DND-41 (cell line): ENCODE measurements around the gene SLC25A41.
A peak's percentile ranks its signal among the peaks of the same experiment; 100 is the strongest.

Experiments used
- ATAC-seq: fragments of 200-7000 bp; cut with Tn5 transposase; 3 replicates; pipeline ENCODE4 v1.9.1; 2021; ENCODE audit warnings: low read depth; ENCODE audit not compliant: insufficient read depth
- DNase-seq: peaks from one replicate; pipeline ENCODE4 v3.0.0-alpha.2; 2020
- H2AFZ ChIP-seq: 2 replicates; pipeline ENCODE4 v1.6.0; 2012; ENCODE audit warnings: low read depth, low read length
- H3K27ac ChIP-seq: 2 replicates; pipeline ENCODE4 v1.5.1; 2012; ENCODE audit warnings: low read length, inconsistent platforms
- H3K27me3 ChIP-seq: fragments of 200-600 bp; sonication (generic); 2 replicates; pipeline ENCODE4 v1.6.0; 2012; ENCODE audit warnings: low read length, mild to moderate bottlenecking, inconsistent platforms; ENCODE audit not compliant: insufficient read depth, poor library complexity
- H3K36me3 ChIP-seq: 2 replicates; pipeline ENCODE4 v1.5.1; 2012; ENCODE audit warnings: low read length, inconsistent platforms; ENCODE audit not compliant: insufficient read depth
- H3K4me1 ChIP-seq: 2 replicates; pipeline ENCODE4 v1.5.1; 2012; ENCODE audit warnings: mild to moderate bottlenecking, low read length; ENCODE audit not compliant: insufficient read depth
- H3K4me2 ChIP-seq: 2 replicates; pipeline ENCODE4 v1.6.0; 2012; ENCODE audit warnings: mild to moderate bottlenecking, moderate library complexity, low read length, inconsistent platforms; ENCODE audit not compliant: insufficient read depth
- H3K4me3 ChIP-seq, 2 experiments: fragments of 200-600 bp in 1 of 2; shearing (Covaris generic) in 1 of 2; 2 replicates each; pipeline ENCODE4 v1.5.1; 2012 to 2016; ENCODE audit warnings: inconsistent platforms in 2 of 2, low read length in 2 of 2, mild to moderate bottlenecking in 2 of 2, low read depth in 1 of 2, moderate library complexity in 1 of 2
- H3K79me2 ChIP-seq: 2 replicates; pipeline ENCODE4 v1.6.0; 2012; ENCODE audit warnings: low read length, inconsistent platforms; ENCODE audit not compliant: insufficient read depth
- H3K9ac ChIP-seq: 2 replicates; pipeline ENCODE4 v1.6.0; 2012; ENCODE audit warnings: low read depth, mild to moderate bottlenecking, inconsistent platforms, low read length, moderate library complexity
- H3K9me3 ChIP-seq: 2 replicates; pipeline ENCODE4 v1.5.1; 2012; ENCODE audit warnings: low read length, moderate library complexity, mild to moderate bottlenecking, inconsistent platforms; ENCODE audit not compliant: insufficient read depth, severe bottlenecking
- H4K20me1 ChIP-seq: 2 replicates; pipeline ENCODE4 v1.6.0; 2012; ENCODE audit warnings: low read length; ENCODE audit not compliant: insufficient read depth
- CTCF ChIP-seq: IDR thresholded peaks from 2 replicates; pipeline ENCODE4 v1.5.1; 2012; ENCODE audit warnings: borderline replicate concordance, low read length, moderate library complexity, mild to moderate bottlenecking; ENCODE audit not compliant: poor library complexity, severe bottlenecking; ENCODE audit errors: extremely low read depth
- EZH2 ChIP-seq: IDR thresholded peaks from 3 replicates; pipeline ENCODE4 v1.6.1; 2012; ENCODE audit warnings: borderline replicate concordance, low read depth, mild to moderate bottlenecking, moderate library complexity, low read length, inconsistent platforms; ENCODE audit not compliant: severe bottlenecking

Gene SLC25A41

GRCh38 chr19:6433663-6434062, at the start of gene SLC25A41:
Gene SLC25A41 (minus strand): TSS chr19:6433763. CDS start chr19:6433693, 70 bp downstream.
- Histone ChIP-seq H3K27me3 (no peaks in the 10 kb centered on the region), H3K79me2 (no peaks in the 10 kb centered on the region), H2AFZ (no peak within 1 kb of the TSS), H3K9ac (no peak within 1 kb of the TSS), H3K4me2 (no peak within 1 kb of the TSS), H3K9me3 (no peaks in the 10 kb centered on the region), H3K4me3 (no peak within 1 kb of the TSS), H3K27ac (no peak within 1 kb of the TSS), H4K20me1 (no peaks in the 10 kb centered on the region), H3K36me3 (no peaks in the 10 kb centered on the region), H3K4me1 (no peaks in the 10 kb centered on the region)
- ATAC-seq = no peak
- DNase-seq = no peak
- TF ChIP-seq EZH2 (no peak), CTCF (no peak)

- H3K27me3 ChIP-seq = no peaks in the 10 kb centered on the region
- TF ChIP-seq EZH2 = no peak
- TF ChIP-seq CTCF = no peak
- no peak overlapping the region for H3K4me2 ChIP-seq
- no peak for ATAC-seq
- no peak overlapping the region for H3K4me3 ChIP-seq
- no peaks in the 10 kb centered on the region for H4K20me1 ChIP-seq
- H3K9me3 ChIP-seq = no peaks in the 10 kb centered on the region
- H3K4me1 ChIP-seq = peaks cover 28% of the 10 kb centered on the region
- DNase-seq = no peak
- no peak overlapping the region for H2AFZ ChIP-seq
- H3K79me2 ChIP-seq = peaks cover 20% of the 10 kb centered on the region
- peaks cover 10% of the 10 kb centered on the region for H3K36me3 ChIP-seq
- no peak overlapping the region for H3K27ac ChIP-seq
- H3K9ac ChIP-seq = no peak overlapping the region
Observed at GRCh38 chr19:6483235-6483634, 49.7 kb upstream of the SLC25A41 start.

GRCh38 chr19:6482343-6482686, 48.8 kb upstream of the SLC25A41 start:
- Histone ChIP-seq H3K9me3 (no peaks in the 10 kb centered on the region), H3K27me3 (no peaks in the 10 kb centered on the region), H3K4me3 (peak overlapping the region in 1 of 2 experiments; percentile 77; a peak in 1 of 4 replicates), H3K36me3 (peaks cover 10% of the 10 kb centered on the region), H3K79me2 (peaks cover 20% of the 10 kb centered on the region), H3K27ac (peak overlapping the region; percentile 92), H2AFZ (peak overlapping the region; percentile 75), H3K4me2 (peak overlapping the region; percentile 88), H3K4me1 (peaks cover 28% of the 10 kb centered on the region), H3K9ac (peak overlapping the region; percentile 79), H4K20me1 (no peaks in the 10 kb centered on the region)
- no peak for ATAC-seq
- TF ChIP-seq EZH2 (no peak), CTCF (no peak)
- no peak for DNase-seq
